Globus pallidus (tissue), 1 donor: ENCODE results near the gene METTL9.
"Not testable (repeated sequence)": the region's sequence is repeated elsewhere in the genome, so short reads cannot be mapped to it uniquely, and the experiment has no call there.

Experiments used
- DNase-seq: peaks from one replicate; pipeline ENCODE4 v3.0.0-alpha.2; 2015; ENCODE audit warnings: low spot score

METTL9 gene

DNA sequence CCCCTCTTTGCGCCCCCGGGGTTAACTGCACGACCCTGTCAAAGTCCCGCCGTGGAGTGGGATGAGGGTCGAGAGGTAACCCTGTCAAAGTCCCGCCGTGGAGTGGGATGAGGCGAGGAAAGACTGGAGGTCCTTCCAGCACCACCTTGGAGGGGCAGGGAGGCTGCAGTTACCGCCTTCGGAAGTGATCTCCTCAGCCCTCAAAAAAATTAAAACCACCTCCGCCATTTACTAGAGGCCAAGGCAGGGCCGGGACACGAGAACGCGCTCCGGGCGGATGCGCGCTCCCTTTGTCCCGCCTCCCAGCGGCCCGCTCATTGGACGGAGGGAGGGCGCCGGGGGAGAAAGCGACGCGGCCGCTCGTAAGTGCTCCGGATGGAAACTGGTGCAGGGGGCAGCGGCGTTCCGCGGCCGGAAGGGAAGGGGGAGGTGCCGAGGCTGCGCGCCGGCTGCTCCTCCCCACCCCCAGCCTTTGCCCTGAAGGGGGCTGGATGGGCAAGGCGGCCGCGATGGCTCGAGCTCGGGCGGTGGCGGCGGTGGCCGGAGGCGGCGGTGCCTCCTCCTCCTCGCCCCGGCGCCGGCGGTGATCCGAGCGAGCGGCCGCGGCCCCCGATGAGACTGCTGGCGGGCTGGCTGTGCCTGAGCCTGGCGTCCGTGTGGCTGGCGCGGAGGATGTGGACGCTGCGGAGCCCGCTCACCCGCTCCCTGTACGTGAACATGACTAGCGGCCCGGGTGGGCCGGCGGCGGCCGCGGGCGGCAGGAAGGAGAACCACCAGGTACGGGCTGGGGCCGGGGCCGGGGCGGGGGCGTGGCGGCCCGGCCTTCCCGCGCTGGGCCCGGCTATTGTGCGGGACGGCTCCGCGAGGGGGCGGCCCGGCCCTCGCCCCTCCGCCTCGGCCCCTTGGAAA, at the start of gene METTL9:
Gene METTL9, plus strand, starts transcription at position 456 of the 909 bp plus-strand sequence. Its CDS starts 157 bp downstream, at position 613.
- peak; percentile 96 for DNase-seq

DNA sequence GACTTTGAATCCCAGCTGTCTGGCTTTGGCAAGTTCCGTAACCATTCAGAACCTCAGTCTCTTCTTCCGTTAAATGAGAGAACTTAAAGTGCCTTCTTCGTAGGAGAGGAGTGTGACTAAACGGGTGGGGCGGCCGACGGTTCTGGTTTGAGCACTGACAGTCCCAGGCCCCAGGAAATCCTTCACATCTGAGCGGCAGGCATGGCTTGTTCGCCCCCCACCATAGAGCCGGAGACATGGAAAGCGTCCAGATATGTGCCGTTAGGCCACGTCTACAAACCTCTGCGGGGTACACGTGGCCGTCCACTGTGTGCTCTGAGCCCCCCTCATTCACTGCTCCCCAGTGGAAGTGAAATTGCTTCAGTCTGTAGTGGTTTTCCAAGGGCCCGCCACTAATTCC, 49.4 kb upstream of the METTL9 start:
- not testable (repeated sequence) for DNase-seq

DNA sequence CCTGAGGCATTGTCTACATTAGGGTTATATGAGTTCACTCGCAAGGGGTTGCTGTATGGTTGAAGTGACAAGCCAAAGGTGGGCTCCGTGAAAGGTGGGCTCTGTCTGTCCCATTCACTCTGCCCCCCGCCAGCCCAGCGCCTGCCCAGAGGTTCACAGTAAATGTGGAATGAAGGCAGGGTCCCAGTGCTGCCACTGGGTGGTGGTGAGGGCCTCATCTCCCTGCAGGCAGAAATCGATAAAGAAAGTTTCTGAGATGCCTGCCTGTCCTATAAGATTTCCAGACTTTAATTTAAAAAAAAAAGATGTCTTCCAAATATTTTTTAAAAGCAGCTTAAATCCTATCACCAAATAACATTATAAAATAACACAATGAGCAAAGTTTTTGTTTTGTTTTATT, 48.9 kb upstream of the METTL9 start:
- DNase-seq, result not testable (repeated sequence)

DNA sequence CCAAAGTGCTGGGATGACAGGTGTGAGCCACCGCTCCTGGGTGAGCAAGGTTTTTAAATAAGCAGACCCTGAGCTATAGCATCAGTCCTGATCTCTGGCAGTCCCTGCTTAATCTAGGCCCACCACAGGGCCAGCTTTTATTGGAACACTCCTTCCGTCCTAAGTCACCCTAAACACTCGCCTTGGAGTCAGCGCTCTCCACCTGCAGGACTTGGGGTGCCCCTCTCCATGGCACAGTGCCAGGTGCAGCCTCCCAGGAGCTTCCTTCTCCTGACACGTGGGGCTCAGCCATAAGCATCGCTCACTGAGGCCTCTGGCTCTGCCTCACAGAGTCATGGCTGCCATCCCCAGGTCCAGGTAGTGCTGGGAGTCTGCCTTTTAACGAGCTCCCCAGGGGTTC, 48.3 kb upstream of the METTL9 start:
- DNase-seq, result not testable (repeated sequence)

DNA sequence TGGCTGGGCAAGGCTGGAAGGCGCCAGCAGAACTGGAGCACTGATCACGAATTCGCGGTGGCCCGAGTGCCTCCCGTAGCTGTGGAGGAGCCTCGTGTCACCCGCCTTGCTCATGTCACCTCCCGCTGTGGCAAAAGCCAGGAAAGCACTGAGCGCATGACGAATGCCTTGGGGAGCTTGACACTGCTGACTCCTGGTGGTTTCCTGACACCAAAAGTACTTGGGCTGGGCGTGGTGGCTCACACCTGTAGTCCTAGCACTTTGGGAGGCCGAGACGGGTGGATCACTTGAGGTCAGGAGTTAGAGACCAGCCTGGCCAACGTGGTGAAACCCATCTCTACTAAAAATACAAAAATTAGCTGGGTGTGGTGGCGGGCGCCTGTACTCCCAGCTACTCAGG, 47.8 kb upstream of the METTL9 start:
- not testable (repeated sequence) for DNase-seq

DNA sequence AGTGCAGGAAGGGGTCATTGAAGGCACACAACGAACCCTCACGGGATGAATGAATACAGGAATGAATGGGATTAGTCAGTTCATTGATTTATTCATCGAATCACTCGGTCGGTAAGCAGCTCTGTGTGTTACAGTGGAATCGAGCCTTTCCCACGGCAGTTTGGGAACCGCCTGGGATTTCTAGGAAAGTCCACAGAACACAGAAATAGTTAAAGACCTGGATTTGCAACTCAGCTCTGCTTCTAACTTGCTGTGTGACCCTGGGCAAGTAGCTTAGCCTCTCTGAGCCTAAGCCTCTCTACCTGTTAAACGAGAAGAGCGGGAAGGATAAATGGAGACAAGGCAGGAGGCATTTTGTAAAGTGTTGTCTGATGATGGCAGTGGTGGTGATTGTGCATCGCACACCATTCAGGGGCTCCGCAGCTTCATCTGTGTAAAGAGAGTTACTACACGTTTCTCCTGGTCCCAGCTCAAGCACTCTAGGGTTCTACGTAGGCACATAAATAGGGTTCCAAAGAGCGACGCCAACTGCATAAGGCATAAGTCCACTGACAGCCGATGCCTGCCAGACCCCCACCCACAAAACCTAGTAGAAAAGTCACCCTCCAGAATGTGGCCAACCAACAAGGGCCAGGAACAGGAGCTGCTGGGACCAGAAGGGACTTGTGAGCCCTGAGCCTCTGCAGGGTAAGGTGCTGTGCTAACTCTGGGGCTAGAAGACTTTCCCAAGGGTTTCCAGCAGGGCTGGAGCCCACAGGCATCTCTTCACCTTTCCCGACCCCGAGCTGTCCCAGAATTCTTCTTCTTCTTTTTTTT, 45.7 kb upstream of the METTL9 start:
- DNase-seq, result not testable (repeated sequence)

DNA sequence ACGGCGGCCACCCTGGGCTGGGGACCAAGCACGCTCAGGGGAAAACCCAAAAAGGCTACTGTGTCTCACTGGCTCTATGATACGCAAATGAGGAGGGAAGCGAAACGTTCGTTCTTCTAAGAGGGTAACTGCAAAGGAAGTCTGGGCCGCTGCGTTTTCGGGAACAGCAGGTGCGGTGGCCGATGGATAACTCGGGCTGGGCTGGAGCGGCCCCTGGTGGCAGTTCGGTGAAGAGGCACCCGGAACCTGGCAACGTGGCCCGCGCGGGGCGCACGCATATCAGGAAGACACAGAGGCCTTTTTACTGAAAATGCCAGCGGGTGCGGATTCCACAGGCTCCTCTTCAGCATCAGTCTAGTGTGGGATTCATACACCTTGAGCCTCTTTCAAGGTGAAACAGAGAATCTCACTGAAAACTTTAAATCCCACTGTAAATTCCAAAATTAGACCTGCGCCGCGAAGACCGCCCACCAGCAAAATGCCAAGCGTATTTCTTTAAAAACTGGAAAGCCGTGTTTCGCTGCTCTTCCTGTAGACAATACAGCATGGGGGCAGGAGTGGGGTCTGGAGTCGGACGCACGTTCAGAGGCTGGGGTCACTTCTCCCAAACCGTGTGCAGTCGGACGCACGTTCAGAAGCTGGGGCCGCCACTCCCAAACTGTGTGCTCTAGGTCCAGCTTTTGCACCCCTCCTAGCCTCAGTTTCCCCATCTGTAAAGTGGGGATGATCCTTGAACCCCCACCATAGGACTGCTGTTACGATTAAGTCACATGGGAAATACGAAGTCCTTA, 44.4 kb upstream of the METTL9 start:
- peak; percentile 71 for DNase-seq

DNA sequence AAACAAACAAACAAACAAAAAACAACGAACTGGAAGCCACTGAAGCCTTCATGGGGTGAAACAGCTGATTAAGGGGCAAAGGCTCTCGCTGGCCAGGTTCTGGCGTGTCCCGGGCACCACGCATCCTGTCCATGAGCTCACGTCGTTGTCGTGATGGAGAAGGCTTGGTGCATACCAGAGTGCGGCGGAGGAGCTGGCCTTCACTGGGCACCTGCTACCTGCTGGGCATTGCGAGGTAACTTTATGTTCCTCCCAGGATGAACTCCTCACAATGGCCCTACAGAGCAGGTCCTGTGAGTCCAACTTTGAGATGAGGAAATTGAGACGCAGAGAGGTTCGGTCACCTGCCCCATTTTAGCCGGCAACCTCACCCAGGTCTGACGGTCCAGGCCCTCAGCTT, 43.8 kb upstream of the METTL9 start:
- not testable (repeated sequence) for DNase-seq

DNA sequence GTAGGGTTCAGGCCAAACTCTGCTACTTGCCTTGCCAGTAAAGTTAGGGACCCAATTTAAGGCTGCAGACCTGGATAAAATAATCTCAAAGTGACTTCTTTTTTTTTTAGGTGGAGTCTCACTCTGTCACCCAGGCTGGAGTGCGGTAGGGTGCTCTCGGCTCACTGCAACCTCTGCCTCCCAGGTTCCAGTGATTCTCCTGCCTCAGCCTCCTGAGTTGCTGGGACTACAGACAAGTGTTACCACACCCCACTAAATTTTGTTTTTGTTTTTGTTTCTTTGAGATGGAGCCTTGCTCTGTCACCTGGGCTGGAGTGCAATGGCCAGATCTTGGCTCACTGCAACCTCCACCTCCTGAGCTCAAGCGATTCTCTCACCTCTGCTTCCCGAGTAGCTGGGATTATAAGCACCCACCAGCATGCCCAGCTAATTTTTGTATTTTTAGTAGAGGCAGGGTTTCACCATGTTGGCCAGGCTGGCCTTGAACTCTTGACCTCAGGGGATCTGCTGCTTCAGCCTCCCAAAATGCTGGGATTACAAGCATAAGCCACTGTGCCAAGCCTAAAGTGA, 43.3 kb upstream of the METTL9 start:
- DNase-seq, result not testable (repeated sequence)

DNA sequence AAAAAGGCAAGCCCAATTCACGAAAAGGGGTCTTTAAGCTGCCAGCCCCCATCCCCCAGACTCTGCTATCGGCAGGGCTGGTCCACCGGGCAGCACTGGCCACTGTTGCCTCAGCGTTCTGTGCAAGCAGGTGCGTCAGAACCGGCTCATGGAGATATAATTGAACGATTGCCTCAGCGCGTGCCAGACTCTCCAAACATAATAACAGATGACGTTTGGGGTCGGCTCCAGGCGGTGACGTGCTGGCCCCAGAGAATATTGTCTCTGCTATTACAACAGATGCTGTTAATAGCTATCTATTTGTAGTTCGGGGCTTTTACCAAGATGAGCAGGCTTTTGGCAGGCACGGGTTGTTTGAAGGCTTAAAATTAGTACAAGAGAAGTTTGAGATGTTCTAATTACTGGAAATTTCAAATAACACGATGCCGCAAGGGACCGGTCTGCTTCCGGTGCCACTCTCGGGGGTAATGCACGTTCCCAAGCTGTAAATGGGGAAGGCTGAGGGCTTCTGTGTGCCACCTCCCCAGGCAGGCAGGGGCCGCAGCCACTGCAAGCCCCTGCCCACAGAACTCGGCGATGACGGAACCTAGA, 42.6 kb upstream of the METTL9 start:
- not testable (repeated sequence) for DNase-seq

DNA sequence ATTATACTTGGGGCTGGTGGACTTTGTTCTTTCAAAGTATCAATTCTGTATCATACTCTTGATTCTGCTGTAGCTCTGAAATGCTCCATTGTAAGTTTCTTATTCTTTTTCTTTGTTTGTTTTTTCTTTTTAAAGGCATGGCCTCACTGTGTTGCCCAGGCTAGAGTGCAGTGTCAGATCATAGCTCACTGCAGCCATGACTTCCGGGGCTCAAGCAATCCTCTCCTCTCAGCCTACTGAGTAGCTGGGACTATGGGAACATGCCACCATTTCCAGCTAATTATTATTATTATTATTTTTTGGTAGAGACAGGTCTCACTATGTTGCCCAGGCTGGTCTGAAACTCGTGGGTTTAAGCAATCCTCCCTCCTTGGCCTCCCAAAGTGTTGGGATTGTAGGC, 38.9 kb upstream of the METTL9 start:
- no peak for DNase-seq

DNA sequence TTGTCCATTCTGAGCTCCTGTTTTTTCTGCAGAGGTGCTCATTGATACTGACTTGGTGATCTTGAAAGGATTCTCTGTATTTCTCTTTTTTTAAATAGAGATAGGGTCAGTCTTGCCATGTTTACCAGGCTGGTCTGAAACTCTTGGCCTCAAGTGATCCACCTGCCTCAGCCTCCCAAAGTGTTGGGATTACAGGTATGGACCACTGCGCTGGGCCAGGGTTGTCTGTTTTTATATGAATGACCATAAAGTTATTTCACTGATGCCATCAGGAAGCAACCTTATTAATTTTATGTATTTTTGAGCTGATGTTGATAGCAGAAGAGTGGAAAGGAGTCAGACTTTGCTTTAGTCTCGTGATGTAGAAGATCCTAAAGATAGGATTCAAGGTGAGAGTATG, 35.7 kb upstream of the METTL9 start:
- no peak for DNase-seq

DNA sequence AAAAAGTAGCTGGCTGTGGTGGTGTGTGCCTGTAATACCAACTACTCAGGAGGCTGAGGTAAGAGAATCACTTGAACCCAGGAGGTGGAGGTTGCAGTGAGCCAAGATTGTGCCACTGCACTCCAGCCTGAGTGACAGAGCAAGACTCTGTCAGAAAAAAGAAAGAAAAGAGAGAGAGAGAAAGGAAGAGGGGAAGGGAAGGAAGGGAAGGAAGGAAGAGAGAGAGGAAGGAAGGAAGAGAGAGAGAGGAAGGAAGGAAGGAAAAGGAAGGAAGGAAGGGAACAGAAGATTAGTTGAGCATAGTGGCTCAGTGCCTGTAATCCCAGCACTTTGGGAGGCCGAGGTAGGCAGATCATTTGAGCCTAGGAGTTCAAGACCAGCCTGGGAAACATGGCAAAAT, 35.0 kb upstream of the METTL9 start:
- not testable (repeated sequence) for DNase-seq

DNA sequence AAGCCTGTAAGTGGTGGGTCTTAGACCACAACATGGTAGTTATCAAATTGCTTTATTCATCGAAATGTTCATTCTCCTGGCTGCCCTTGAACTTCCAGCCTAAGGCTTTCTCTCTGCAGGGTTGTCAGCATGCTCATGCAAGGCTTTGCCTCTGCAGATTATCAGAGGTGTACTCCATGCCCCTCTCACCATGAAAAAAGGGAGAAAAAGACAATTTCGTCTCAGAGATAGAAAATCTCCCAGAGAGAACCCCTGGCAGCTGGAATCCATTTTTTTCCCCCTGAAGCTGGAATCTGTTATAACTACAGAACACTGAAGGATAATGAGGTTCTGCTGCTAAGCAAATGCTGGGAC, 33.9 kb upstream of the METTL9 start:
- no peak for DNase-seq

DNA sequence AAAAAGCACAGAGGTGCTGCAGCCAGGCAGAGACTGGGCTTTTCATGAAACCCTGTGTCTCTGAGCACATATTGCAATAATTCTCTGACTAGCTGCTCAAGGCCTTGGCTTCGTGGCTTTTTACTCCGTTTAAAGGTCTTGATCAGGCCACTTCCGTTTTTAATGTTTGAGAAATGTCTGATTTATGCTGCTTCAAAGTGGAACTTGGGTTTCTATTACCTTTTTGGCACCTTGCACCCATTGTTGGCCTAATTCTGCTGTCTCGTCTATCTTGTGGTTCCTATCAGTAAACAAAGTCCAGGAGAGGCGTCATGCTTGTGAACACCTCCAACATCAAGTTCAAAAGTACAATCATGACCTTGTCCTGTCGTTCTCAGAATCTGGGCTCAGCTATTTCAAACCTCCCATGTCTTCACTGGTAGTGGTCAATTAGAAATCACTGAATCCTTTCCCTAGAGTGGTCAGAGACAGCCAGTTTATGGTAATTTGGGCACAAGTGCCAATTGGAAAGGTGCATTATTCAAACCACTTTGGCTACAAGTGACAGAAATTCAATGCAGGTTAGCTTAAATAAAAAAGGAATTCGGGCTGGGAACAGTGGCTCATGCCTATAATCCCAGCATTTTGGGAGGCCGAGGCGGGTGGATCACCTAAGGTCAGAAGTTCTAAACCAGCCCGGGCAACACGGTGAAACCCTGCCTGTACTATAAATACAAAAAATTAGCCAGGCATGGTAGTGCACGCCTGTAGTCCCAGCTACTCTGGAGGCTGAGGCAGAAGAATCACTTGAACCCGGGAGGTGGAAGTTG, 33.3 kb upstream of the METTL9 start:
- DNase-seq, result no peak

DNA sequence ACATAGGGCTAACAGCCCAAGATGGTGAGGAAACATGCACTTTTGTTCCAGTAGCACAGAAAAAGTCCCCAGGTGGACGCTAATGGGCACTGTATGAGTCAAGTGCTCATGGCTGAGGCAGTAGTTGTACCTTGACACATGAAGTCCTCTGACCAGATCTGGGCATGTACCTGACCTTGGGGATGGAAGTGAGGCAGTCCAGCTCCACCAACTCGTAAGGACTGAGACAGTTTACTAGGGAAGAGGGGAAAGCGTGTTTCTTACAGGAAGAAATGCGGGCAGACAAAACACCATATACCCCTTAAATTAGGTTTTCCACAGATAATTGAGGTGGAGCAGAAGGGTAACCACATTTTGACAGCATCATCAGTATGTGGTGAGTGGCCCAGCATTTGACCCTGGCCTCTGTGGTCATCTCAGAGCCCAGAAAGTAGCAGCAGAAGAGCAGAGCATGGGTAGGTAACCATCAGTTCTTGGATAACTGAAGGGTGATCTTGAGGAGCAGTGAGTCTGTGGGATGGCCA, 32.4 kb upstream of the METTL9 start:
- DNase-seq, result no peak

DNA sequence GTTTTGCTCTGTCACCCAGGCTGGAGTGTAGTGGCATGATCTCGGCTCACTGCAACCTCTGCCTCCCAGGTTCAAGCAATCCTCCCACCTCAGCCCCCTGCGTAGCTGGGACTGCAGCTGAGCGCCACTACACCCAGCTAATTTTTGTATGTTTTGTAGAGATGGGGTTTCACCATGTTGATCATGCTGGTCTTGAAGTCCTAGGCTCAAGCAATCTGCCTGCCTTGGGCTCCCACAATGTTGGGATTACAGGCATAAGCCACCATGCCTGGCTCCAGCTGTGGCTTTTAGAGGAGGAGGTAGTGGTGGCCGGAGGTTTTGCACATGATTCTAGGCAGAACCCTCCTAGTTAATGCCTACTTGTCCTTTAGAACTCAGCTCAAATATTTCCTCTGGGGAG, 31.9 kb upstream of the METTL9 start:
- not testable (repeated sequence) for DNase-seq

DNA sequence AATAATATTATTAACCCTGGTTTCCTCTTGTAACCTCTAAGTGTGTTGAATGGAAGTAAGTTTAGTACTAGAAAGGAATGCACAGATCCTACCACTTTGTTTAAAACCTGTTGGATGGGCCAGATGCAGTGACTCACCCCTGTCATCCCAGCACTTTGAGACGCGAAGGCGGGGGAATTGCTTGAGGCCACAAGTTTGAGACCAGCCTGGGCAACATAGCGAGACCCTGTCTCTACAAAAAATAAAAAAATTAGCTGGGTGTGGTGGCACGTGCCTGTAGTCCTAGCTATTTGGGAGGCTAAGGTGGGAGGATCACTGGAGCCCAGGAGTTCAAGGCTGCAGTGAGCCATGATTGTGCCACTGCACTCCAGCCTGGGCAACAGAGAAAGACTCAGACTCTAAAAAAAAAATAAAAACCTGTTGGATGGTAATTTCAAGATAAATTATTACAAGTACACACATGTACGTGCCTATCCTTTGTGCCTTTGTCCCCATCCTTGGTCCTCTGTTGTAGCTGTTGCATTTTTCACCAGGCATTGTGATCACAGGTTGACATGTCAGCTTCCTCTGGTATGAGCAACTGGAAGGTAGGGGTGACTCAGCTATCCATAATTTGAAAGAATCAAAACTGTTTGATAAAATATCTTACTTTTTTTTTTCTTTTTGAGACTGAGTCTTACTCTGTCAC, 30.7 kb upstream of the METTL9 start:
- DNase-seq, result no peak

DNA sequence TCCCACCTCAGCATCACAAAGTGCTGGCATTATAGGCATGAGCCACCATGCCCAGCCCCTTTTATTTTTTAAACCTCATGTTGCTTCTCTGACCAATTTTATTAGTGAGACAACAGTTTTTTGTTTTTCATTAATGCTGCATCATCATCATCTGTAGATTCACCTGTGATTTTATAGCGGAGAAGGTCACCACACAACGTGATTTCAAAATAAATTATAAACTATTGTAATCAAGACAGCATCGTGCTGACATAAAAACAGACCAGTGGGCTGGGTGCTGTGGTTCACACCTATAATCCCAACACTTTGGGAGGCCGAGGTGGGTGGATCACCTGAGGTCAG, 28.7 kb upstream of the METTL9 start:
- DNase-seq, result no peak

DNA sequence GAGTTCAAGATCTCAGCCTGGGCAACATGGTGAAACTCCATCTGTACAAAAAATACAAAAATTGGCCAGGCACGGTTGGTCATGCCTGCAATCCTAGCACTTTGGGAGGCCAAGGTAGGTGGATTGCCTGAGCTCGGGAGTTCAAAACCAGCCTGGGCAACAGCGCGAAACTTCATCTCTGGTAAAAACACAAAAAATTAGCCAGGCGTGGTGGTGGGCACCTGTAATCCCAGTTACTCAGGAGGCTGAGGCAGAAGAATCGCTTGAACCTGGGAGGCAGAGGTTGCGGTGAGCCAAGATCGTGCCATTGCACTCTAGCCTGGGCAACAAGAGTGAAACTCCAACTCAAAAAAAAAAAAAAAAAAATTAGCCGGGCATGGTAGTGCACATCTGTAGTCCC, 25.9 kb upstream of the METTL9 start:
- DNase-seq, result not testable (repeated sequence)
